ENCODE results near the gene DACH1. TPM values are rescaled to one million over a fixed set of nuclear protein-coding genes. Genes with fewer than 3 reads are reported as not detected.

The DACH1 gene
- total RNA-seq, 1 experiment from 2014 or later: not detected

- Histone ChIP-seq H3K4me2 (ENCODE audit: low read length) (no peak overlapping the region), H3K9ac (ENCODE audit: low read length) (no peak overlapping the region), H3K9me3 (ENCODE audit: control insufficient read depth in 1 of 2, insufficient read depth in 1 of 2, low read depth in 1 of 2, low read length in 2 of 2) (no peaks in the 10 kb centered on the region; a peak in 1 of 4 replicates), H3K79me2 (ENCODE audit: insufficient read depth, low read length) (no peaks in the 10 kb centered on the region), H3K27ac (ENCODE audit: low read depth, low read length) (no peak overlapping the region), H4K20me1 (ENCODE audit: insufficient read depth) (no peaks in the 10 kb centered on the region), H3K36me3 (ENCODE audit: control insufficient read depth in 1 of 2, insufficient read depth in 2 of 2, low read length in 2 of 2) (no peaks in the 10 kb centered on the region), H3K27me3 (ENCODE audit: insufficient read depth, low read length) (no peaks in the 10 kb centered on the region), H3K9me2 (ENCODE audit: insufficient read depth) (no peaks in the 10 kb centered on the region), H3K4me1 (ENCODE audit: control insufficient read depth in 1 of 2, insufficient read depth in 2 of 2, low read length in 2 of 2) (no peaks in the 10 kb centered on the region), H2AFZ (ENCODE audit: low read depth, low read length, poor library complexity, severe bottlenecking) (no peak overlapping the region), H3K4me3 (replicated peaks in 1 of 2; ENCODE audit: low read depth in 1 of 2, low read length in 2 of 2) (no peak overlapping the region)
- BruUV-seq (replicated peaks): no TSS peak
- CTCF ChIA-PET: no interaction called here
- RAD21 ChIA-PET (ENCODE audit: low non-redundant PET in 1 of 2, low total read pairs in 2 of 2, uncharacterized antibody in 2 of 2, unreplicated experiment in 2 of 2): no interaction called here
- DNase-seq (ENCODE audit: low read depth, low spot score): no peak
- no peak for ATAC-seq
- intact Hi-C loops (cut with micrococcal nuclease): no loop called here
- POLR2A ChIA-PET: no interaction called here
- no peak for TF ChIP-seq TCF7L2 (IDR thresholded peaks at IDR 0.05; ENCODE audit: borderline replicate concordance, extremely low read depth, insufficient read depth, insufficient read length)
- TF ChIP-seq POLR2AphosphoS5 (IDR thresholded peaks at IDR 0.05; ENCODE audit: low read depth, low read length): no peak
- no peak for TF ChIP-seq SIN3A (IDR thresholded peaks at IDR 0.05; ENCODE audit: low read depth)
These were observed 275.6 kb downstream of the DACH1 start for GRCh38 chr13:71591374-71591773.

GRCh38 chr13:71590654-71591148 lies 276.3 kb downstream of the DACH1 start:
- ChIA-PET POLR2A (no interaction called here), RAD21 (ENCODE audit: low non-redundant PET in 1 of 2, low total read pairs in 2 of 2, uncharacterized antibody in 2 of 2, unreplicated experiment in 2 of 2) (no interaction called here), CTCF (no interaction called here)
- no peaks in the 10 kb centered on the region for H4K20me1 ChIP-seq (ENCODE audit: insufficient read depth)
- intact Hi-C loops (cut with micrococcal nuclease): no loop called here
- H3K9me3 ChIP-seq (ENCODE audit: control insufficient read depth in 1 of 2, insufficient read depth in 1 of 2, low read depth in 1 of 2, low read length in 2 of 2): no peaks in the 10 kb centered on the region; a peak in 1 of 4 replicates
- no peaks in the 10 kb centered on the region for H3K9me2 ChIP-seq (ENCODE audit: insufficient read depth)
- TF ChIP-seq TCF7L2 (IDR thresholded peaks at IDR 0.05; ENCODE audit: borderline replicate concordance, extremely low read depth, insufficient read depth, insufficient read length) (no peak), ATF3 (IDR thresholded peaks at IDR 0.05) (no peak), FOSL1 (IDR thresholded peaks at IDR 0.05; ENCODE audit: low read depth) (no peak), ZFX (IDR thresholded peaks at IDR 0.05) (no peak), EZH2 (IDR thresholded peaks at IDR 0.05) (no peak), ELF1 (IDR thresholded peaks at IDR 0.05; ENCODE audit: borderline replicate concordance, low read depth) (no peak), POLR2AphosphoS5 (IDR thresholded peaks at IDR 0.05; ENCODE audit: low read depth, low read length) (no peak), ZBTB33 (IDR thresholded peaks at IDR 0.05; ENCODE audit: extremely low read depth, insufficient replicate concordance, low read length) (no peak), POLR2A (IDR thresholded peaks at IDR 0.05; ENCODE audit: borderline replicate concordance, extremely low read depth, insufficient read depth, insufficient read length) (no peak), SP1 (IDR thresholded peaks at IDR 0.05; ENCODE audit: low read depth) (no peak), CEBPB (IDR thresholded peaks at IDR 0.05; ENCODE audit: low read depth) (no peak), REST (IDR thresholded peaks at IDR 0.05; ENCODE audit: low read depth) (no peak), MAX (IDR thresholded peaks at IDR 0.05) (no peak), EZH2phosphoT487 (IDR thresholded peaks at IDR 0.05; ENCODE audit: borderline replicate concordance) (no peak), JUND (IDR thresholded peaks at IDR 0.05) (no peak), SIN3A (IDR thresholded peaks at IDR 0.05; ENCODE audit: low read depth) (no peak)
- H2AFZ ChIP-seq (ENCODE audit: low read depth, low read length, poor library complexity, severe bottlenecking): no peak overlapping the region
- H3K9ac ChIP-seq (ENCODE audit: low read length): no peak overlapping the region
- no TSS peak for BruUV-seq (replicated peaks)
- H3K79me2 ChIP-seq (ENCODE audit: insufficient read depth, low read length): no peaks in the 10 kb centered on the region
- H3K4me2 ChIP-seq (ENCODE audit: low read length): no peak overlapping the region
- no peak for DNase-seq (ENCODE audit: low read depth, low spot score)
- no peak for ATAC-seq
- H3K4me3 ChIP-seq (replicated peaks in 1 of 2; ENCODE audit: low read depth in 1 of 2, low read length in 2 of 2): no peak overlapping the region
- H3K36me3 ChIP-seq (ENCODE audit: control insufficient read depth in 1 of 2, insufficient read depth in 2 of 2, low read length in 2 of 2): no peaks in the 10 kb centered on the region
- H3K27ac ChIP-seq (ENCODE audit: low read depth, low read length): no peak overlapping the region
- no peaks in the 10 kb centered on the region for H3K27me3 ChIP-seq (ENCODE audit: insufficient read depth, low read length)
- H3K4me1 ChIP-seq (ENCODE audit: control insufficient read depth in 1 of 2, insufficient read depth in 2 of 2, low read length in 2 of 2): no peaks in the 10 kb centered on the region

All from HCT116 (cell line).